GM19438 (cell line): ENCODE measurements around the gene LRP8.

ENCODE experiments used
- ATAC-seq: cut with Tn5 transposase; IDR thresholded peaks from one replicate; pipeline ENCODE4 v1.9.1; 2021; ENCODE audit warnings: low read depth; ENCODE audit not compliant: unreplicated experiment

Gene LRP8

GRCh38 chr1:53195246-53196016, 132.4 kb downstream of the LRP8 start:
- ATAC-seq, result no peak
